HCT116 (cell line): ENCODE data around the gene SNAP47.

Source experiments
- CEBPB ChIP-seq: IDR thresholded peaks from 2 replicates; pipeline ENCODE4 v1.6.1; 2012; ENCODE audit warnings: low read depth
- CTCF ChIP-seq, 3 experiments: fragments of 200-600 bp in 1 of 3; sonication (generic) in 1 of 3; IDR thresholded peaks in 2 of 3; conservative IDR thresholded peaks in 1 of 3; 2 replicates each; pipeline ENCODE4 v1.5.1; 2012 to 2017; ENCODE audit warnings: low read depth in 2 of 3, low read length in 2 of 3, antibody characterized with exemption in 1 of 3, borderline replicate concordance in 1 of 3, control low read depth in 1 of 3, mild to moderate bottlenecking in 1 of 3, mixed read lengths in 1 of 3, mixed run types in 1 of 3, moderate library complexity in 1 of 3; ENCODE audit not compliant: insufficient read depth in 1 of 3
- EGR1 ChIP-seq: IDR thresholded peaks from 2 replicates; pipeline ENCODE4 v1.6.1; 2012; ENCODE audit warnings: low read depth
- ELF1 ChIP-seq: IDR thresholded peaks from 2 replicates; pipeline ENCODE4 v1.6.1; 2012; ENCODE audit warnings: low read depth, borderline replicate concordance
- EZH2 ChIP-seq: fragments of 200-600 bp; sonication (generic); IDR thresholded peaks from 2 replicates; pipeline ENCODE4 v1.6.1; 2017; ENCODE audit warnings: antibody characterized with exemption, mixed run types
- EZH2phosphoT487 ChIP-seq: fragments of 200-600 bp; IDR thresholded peaks from 2 replicates; pipeline ENCODE4 v1.6.1; 2018; ENCODE audit warnings: antibody characterized with exemption, borderline replicate concordance
- POLR2A ChIP-seq: IDR thresholded peaks from 2 replicates; pipeline ENCODE4 v1.7.0; 2011; ENCODE audit warnings: borderline replicate concordance; ENCODE audit not compliant: insufficient read depth, insufficient read length; ENCODE audit errors: extremely low read depth
- POLR2AphosphoS5 ChIP-seq: IDR thresholded peaks from 2 replicates; pipeline ENCODE4 v1.6.1; 2011; ENCODE audit warnings: mild to moderate bottlenecking, low read depth, low read length, moderate library complexity
- RAD21 ChIP-seq: IDR thresholded peaks from 2 replicates; pipeline ENCODE4 v1.6.1; 2012; ENCODE audit warnings: low read depth, mild to moderate bottlenecking
- REST ChIP-seq: IDR thresholded peaks from 2 replicates; pipeline ENCODE4 v1.6.1; 2012; ENCODE audit warnings: low read depth
- SP1 ChIP-seq: IDR thresholded peaks from 2 replicates; pipeline ENCODE4 v1.6.1; 2012; ENCODE audit warnings: low read depth
- TCF7L2 ChIP-seq: IDR thresholded peaks from 2 replicates; pipeline ENCODE4 v1.7.0; 2011; ENCODE audit warnings: borderline replicate concordance, inconsistent platforms; ENCODE audit not compliant: insufficient read depth, insufficient read length; ENCODE audit errors: extremely low read depth
- YY1 ChIP-seq: IDR thresholded peaks from 2 replicates; pipeline ENCODE4 v1.6.1; 2011; ENCODE audit warnings: low read length, low read depth, moderate library complexity, mild to moderate bottlenecking; ENCODE audit not compliant: insufficient replicate concordance; ENCODE audit errors: extremely low read depth
- ZBTB33 ChIP-seq: IDR thresholded peaks from 2 replicates; pipeline ENCODE4 v1.6.1; 2011; ENCODE audit warnings: mild to moderate bottlenecking, low read length, moderate library complexity; ENCODE audit not compliant: insufficient replicate concordance; ENCODE audit errors: extremely low read depth

GRCh38 chr1:227754958-227755357 lies 19.7 kb downstream of the SNAP47 start:
- TF ChIP-seq ELF1, result no peak
- no peak for TF ChIP-seq CTCF (IDR thresholded peaks at IDR 0.05 in 2 of 3, conservative IDR thresholded peaks at IDR 0.05 in 1 of 3; ENCODE audit: borderline replicate concordance in 1 of 3, insufficient read depth in 1 of 3, low read depth in 2 of 3, low read length in 2 of 3)
- no peak for TF ChIP-seq REST
- no peak for TF ChIP-seq CEBPB
- no peak for TF ChIP-seq RAD21
- TF ChIP-seq POLR2A, result no peak
- no peak for TF ChIP-seq SP1
- TF ChIP-seq ZBTB33, result no peak
- no peak for TF ChIP-seq EZH2
- TF ChIP-seq YY1, result no peak
- no peak for TF ChIP-seq EZH2phosphoT487
- TF ChIP-seq POLR2AphosphoS5, result no peak
- TF ChIP-seq TCF7L2, result no peak
- no peak for TF ChIP-seq EGR1
